ENCODE results near the gene SLC16A2. TPM values are rescaled to one million over a fixed set of nuclear protein-coding genes. Genes with fewer than 3 reads are reported as not detected.

Gene SLC16A2
- total RNA-seq, 1 experiment from 2014 or later = 34.5 TPM

DNA sequence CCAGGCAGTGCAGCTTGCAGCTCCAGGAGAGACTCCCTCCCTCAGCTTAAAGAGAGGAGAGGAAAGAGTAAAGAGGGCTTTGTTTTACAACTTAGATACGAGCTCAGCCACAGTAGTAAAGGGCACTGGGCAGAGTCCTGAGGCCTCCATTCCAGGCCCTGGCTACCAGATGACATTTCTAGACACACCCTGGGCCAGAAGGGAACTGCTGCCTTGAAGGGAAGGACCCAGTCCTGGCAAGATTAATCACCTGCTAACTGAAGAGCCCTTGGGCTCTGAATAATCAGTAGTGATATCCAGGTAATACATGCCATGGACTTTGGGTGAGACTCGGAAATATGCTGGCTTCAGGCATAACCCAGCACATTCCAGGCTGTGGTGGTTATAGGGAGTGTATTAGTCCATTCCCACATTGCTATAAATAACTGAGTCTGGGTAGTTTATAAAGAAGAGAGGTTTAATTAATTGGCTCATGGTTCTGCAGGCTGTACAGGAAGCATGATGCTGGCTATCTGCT, 15.3 kb upstream of the SLC16A2 start:
- in situ Hi-C loops (cut with HindIII; ENCODE audit: low pct_unique_long_range_greater_than_20kb, low sequenced_read_pairs) (no loop called here), intact Hi-C loops (cut with micrococcal nuclease; ENCODE audit: unreplicated experiment) (no loop called here)
- ATAC-seq (no peak), DNase-seq (ENCODE audit: low read depth, low spot score) (no peak)
- no peaks in the 10 kb centered on the region for H3K36me3 ChIP-seq (ENCODE audit: control insufficient read depth, insufficient read depth, low read length)
- H3K27ac ChIP-seq (ENCODE audit: low read length) = no peak overlapping the region
- ChIA-PET CTCF (no interaction called here), POLR2A (no interaction called here)
- no TSS peak for BruUV-seq (replicated peaks)
- H3K27me3 ChIP-seq (ENCODE audit: control insufficient read depth, insufficient read depth, low read length) = no peaks in the 10 kb centered on the region
- no peaks in the 10 kb centered on the region for H3K9me3 ChIP-seq (ENCODE audit: control insufficient read depth, insufficient read depth, low read depth, low read length)
- H3K4me1 ChIP-seq (ENCODE audit: control insufficient read depth, insufficient read depth, low read length) = no peaks in the 10 kb centered on the region
- TF ChIP-seq SIN3A (IDR thresholded peaks at IDR 0.05; ENCODE audit: borderline replicate concordance, insufficient read depth, low read depth, low read length) = no peak
- TF ChIP-seq POLR2AphosphoS5 (IDR thresholded peaks at IDR 0.05; ENCODE audit: low read depth, low read length) = no peak
- TF ChIP-seq, protein P1, sequence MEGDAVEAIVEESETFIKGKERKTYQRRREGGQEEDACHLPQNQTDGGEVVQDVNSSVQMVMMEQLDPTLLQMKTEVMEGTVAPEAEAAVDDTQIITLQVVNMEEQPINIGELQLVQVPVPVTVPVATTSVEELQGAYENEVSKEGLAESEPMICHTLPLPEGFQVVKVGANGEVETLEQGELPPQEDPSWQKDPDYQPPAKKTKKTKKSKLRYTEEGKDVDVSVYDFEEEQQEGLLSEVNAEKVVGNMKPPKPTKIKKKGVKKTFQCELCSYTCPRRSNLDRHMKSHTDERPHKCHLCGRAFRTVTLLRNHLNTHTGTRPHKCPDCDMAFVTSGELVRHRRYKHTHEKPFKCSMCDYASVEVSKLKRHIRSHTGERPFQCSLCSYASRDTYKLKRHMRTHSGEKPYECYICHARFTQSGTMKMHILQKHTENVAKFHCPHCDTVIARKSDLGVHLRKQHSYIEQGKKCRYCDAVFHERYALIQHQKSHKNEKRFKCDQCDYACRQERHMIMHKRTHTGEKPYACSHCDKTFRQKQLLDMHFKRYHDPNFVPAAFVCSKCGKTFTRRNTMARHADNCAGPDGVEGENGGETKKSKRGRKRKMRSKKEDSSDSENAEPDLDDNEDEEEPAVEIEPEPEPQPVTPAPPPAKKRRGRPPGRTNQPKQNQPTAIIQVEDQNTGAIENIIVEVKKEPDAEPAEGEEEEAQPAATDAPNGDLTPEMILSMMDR (IDR thresholded peaks at IDR 0.05) = no peak
- no peak overlapping the region for H3K4me3 ChIP-seq (ENCODE audit: low read depth in 2 of 2, low read length in 2 of 2)

DNA sequence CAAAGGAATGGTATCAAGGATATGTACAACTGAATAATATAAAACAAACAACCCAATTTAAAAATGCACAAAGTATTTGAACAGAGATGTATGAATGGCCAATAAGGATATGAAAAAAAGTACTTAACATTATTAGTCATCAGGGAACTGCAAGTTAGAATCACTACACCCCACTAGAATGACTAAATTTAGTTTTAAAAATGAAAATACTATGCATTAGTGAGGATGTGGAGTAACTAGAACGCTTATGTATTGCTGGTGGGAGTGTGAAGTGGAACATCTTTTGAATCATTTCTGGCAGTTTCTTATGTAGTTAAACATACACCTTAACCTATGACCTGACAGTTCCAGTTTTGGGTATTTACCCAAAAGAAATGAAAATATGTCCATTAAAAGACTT, 13.0 kb upstream of the SLC16A2 start:
- DNase-seq (ENCODE audit: low read depth, low spot score) (no peak), ATAC-seq (no peak)
- Histone ChIP-seq H3K27ac (ENCODE audit: low read length) (no peak overlapping the region), H3K9me3 (ENCODE audit: control insufficient read depth, insufficient read depth, low read depth, low read length) (no peaks in the 10 kb centered on the region), H3K27me3 (ENCODE audit: control insufficient read depth, insufficient read depth, low read length) (no peaks in the 10 kb centered on the region), H3K4me1 (ENCODE audit: control insufficient read depth, insufficient read depth, low read length) (no peaks in the 10 kb centered on the region), H3K4me3 (ENCODE audit: low read depth in 2 of 2, low read length in 2 of 2) (no peak overlapping the region), H3K36me3 (ENCODE audit: control insufficient read depth, insufficient read depth, low read length) (no peaks in the 10 kb centered on the region)
- ChIA-PET CTCF (no interaction called here), POLR2A (no interaction called here)
- in situ Hi-C loops (cut with HindIII; ENCODE audit: low pct_unique_long_range_greater_than_20kb, low sequenced_read_pairs) (no loop called here), intact Hi-C loops (cut with micrococcal nuclease; ENCODE audit: unreplicated experiment) (no loop called here)
- TF ChIP-seq REST (IDR thresholded peaks at IDR 0.05; ENCODE audit: insufficient read depth in 1 of 2, low read depth in 2 of 2, low read length in 1 of 2) = no peak
- TF ChIP-seq SIN3A (IDR thresholded peaks at IDR 0.05; ENCODE audit: borderline replicate concordance, insufficient read depth, low read depth, low read length) = no peak
- no TSS peak for BruUV-seq (replicated peaks)

- intact Hi-C loops (cut with micrococcal nuclease; ENCODE audit: unreplicated experiment) = no loop called here
- H3K9me3 ChIP-seq (ENCODE audit: control insufficient read depth, insufficient read depth, low read depth, low read length) = no peaks in the 10 kb centered on the region
- in situ Hi-C loops (cut with HindIII; ENCODE audit: low pct_unique_long_range_greater_than_20kb, low sequenced_read_pairs) = no loop called here
- CTCF ChIA-PET = no interaction called here
- POLR2A ChIA-PET = no interaction called here
- TF ChIP-seq TCF7L2 (IDR thresholded peaks at IDR 0.05; ENCODE audit: low read depth, low read length) (no peak), REST (IDR thresholded peaks at IDR 0.05; ENCODE audit: insufficient read depth in 1 of 2, low read depth in 2 of 2, low read length in 1 of 2) (no peak), POLR2AphosphoS5 (IDR thresholded peaks at IDR 0.05; ENCODE audit: low read depth, low read length) (no peak), SIN3A (IDR thresholded peaks at IDR 0.05; ENCODE audit: borderline replicate concordance, insufficient read depth, low read depth, low read length) (no peak)
- TF ChIP-seq, protein P1 (IDR thresholded peaks at IDR 0.05) = no peak
- no peaks in the 10 kb centered on the region for H3K27me3 ChIP-seq (ENCODE audit: control insufficient read depth, insufficient read depth, low read length)
- no peaks in the 10 kb centered on the region for H3K36me3 ChIP-seq (ENCODE audit: control insufficient read depth, insufficient read depth, low read length)
- no TSS peak for BruUV-seq (replicated peaks)
- peak overlapping the region; percentile 61 to 71 for H3K4me3 ChIP-seq (ENCODE audit: low read depth in 2 of 2, low read length in 2 of 2)
- H3K27ac ChIP-seq (ENCODE audit: low read length) = peak overlapping the region; percentile 63
- peaks cover 7% of the 10 kb centered on the region for H3K4me1 ChIP-seq (ENCODE audit: control insufficient read depth, insufficient read depth, low read length)
- no peak for DNase-seq (ENCODE audit: low read depth, low spot score)
- ATAC-seq = no peak
Measured at GRCh38 chrX:74419864-74420195, 1.5 kb upstream of the SLC16A2 start.

All from Panc1 (cell line).